ENCODE results near the gene GDF15.

GDF15 gene

DNA sequence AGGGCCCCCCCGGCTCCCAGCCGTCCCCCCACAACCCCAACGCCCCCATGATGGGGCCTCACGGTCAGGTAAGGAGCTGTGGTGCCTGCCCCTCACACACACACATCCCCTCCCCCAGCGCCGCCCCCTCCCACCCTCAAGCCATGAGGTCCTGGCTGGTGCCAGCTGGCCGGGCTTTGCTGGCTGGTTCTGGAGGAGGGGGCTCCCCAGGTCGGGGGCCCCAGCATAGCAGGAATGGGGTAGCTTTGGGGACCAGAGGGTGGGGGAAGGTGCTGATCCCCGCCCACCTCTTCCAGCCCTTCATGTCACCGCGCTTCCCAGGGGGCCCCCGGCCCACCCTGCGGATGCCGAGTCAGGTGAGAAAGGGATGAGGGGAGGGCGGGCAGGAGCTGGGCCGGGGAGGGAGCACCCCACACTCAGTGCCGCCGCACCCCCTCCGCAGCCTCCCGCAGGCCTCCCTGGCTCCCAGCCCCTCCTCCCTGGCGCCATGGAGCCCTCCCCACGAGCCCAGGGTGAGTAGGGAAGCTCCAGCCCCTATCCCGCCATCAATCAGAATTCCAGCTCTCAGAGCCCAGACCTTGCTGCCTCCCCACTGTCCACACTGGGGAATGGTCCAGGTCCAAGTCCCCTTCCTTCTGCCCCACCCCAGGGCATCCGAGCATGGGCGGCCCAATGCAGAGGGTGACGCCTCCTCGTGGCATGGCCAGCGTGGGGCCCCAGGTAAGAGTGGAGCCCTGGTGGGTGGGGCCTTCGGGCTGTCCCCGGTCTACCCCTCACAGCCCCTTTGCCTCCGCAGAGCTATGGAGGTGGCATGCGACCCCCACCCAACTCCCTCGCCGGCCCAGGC, 45.6 kb downstream of the GDF15 start:
- DNase-seq (ENCODE audit: low spot score) = no peak

DNA sequence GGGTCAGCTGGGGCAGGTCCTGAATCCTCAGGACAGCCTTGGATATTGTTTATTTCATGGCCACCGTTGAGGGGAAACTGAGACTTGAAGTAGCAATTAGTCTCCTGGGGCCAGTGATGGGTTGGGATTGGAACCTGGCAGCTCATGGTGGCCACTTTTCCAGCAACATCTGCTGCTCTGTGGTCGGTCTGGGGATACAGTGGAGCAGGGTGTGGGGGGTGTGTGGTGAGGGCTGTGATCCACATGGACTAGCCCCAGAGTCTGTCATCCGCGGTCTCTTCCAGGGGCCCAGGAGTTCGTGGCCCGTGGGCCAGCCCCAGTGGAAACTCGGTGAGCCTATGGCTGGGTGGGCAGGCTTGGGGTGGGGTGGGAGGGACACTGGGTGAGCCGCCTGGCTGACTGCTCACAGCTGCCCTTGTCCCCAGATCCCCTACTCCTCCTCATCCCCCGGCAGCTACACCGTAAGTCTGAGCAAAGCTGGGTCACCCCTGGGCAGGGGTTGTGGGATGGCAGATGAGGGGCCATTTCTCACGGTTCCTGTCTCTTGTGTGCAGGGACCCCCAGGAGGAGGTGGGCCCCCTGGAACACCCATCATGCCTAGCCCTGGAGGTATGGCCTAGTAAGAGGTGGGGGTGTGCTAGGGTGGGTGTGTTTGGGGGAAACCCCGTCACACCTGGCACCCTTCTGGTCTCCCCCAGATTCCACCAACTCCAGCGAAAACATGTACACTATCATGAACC, 46.5 kb downstream of the GDF15 start:
- no peak for DNase-seq (ENCODE audit: low spot score)

DNA sequence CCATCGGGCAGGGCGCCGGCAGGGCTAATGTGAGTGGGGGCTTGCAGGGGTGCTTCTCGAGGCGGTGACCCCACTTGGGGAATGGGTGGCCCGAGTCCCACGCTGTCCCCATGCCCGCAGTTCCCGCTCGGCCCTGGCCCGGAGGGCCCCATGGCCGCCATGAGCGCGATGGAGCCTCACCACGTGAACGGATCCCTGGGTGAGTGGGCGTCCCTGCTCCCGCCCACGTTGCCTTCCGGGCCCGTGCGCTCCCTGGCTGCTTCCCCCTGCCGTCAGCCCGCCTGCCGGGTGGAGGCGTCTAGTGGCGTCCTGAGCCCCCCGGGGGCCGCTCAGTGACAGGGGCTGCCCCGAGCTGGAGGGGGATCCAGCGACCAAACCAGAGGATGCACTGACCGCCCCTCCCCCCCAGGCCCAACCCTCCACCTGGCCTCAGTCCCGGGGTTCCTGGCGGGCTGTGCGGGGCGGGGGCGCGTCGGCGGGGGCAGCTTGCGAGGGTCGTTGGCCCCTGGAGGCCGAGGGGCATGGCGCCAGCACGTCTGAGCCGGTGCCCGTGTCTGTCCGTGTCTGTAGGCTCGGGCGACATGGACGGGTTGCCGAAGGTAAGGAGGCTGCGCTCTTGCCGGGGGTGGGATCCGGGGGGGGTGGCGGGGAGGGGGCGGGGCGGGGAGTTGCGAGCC, 47.2 kb downstream of the GDF15 start:
- DNase-seq (ENCODE audit: low spot score) = no peak

DNA sequence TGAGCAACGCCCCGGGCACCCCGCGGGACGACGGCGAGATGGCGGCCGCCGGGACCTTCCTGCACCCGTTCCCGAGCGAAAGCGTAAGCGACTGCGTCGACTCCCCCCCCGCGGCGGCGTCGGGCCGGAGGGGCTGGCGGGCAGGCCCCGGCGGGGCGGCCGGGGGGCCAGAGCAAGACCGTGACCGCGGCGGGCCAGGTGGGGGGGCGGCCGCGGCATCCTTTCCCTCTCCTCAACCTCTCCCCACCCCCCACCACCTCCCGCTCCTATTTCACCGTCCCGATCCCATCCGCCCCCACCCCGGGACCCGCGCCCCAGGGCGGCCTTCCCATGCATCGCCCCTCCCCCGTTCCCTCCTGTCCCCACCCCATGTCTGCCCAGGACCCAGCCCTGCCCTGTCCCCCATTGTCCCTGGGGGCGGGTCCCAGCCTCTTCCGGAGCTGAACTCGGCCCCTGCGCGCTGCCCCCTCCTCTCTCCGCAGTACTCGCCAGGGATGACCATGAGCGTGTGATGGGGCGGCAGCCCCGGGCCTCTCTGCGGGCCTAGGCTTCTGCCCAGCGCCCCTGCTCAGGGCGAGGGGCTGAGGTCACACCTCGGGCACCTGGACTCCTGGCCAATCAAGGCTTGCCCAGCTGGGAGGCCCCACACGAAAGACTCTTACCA, 47.9 kb downstream of the GDF15 start:
- no peak for DNase-seq (ENCODE audit: low spot score)

DNA sequence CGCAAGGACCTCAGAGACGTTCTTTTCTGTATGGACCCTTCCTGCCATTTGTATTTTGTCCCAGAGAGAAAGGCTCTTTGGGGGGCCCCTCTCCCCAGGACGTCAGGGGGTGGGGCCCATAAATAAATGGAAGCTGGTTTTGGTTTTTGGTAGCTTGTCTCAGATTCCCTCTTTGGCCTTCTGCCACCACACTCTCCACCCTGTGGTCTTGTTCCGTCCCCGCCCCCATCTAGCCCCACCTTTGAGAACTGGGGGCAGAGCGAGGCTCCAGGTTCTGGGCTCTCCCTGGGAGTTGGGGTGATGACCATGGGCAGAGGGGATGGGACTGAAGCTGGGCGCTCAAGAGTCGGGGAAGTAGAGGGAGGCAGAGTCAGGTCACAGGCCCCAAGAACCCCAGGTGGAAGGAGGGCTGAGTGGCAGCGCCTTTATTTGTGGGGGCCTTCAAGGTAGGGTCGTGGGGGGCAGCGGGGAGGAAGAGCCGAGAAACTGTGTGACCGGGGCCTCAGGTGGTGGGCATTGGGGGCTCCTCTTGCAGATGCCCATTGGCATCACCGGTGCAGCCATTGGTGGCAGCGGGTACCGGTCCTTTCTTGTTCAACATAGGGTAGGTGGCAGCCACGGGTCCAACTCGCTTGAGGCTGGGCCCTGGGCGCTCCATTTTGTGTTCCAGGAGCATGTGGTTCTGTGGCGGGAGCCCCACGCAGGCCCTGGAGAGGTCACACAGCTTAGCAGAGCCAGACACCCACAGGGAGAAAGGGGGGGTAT, 48.6 kb downstream of the GDF15 start:
- DNase-seq (ENCODE audit: low spot score) = no peak

DNA sequence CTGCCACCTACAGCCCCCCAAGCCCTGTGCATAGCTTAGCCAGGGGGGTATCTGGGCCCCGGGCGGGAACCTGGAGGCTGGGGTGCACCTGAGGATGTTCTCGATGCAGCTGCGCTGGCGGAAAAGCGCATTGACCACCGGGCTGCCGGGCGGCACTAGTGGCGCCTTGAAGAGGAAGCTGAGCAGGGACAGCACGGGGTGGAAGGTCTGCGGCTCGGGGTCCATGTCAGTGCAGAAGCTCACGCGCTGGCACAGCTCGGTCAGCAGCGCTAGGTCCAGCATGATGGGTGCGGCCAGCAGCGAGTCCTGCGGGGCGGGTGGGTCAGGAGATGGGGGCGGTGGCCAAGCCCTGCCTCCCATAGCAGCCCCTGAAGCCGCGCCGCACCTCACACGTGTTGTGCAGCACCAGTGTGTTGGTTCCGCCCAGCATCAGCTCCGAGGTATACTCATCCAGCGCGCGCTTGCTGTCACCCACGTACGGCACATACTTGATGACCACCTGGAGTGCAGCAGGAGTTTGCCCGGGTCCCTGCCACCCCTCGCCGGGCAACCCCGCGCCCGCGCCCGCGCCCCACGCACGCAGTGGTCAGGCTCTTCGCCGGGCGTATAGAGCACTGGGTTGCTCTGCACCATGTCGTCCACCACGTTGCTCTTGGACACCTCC, 49.4 kb downstream of the GDF15 start:
- no peak for DNase-seq (ENCODE audit: low spot score)

DNA sequence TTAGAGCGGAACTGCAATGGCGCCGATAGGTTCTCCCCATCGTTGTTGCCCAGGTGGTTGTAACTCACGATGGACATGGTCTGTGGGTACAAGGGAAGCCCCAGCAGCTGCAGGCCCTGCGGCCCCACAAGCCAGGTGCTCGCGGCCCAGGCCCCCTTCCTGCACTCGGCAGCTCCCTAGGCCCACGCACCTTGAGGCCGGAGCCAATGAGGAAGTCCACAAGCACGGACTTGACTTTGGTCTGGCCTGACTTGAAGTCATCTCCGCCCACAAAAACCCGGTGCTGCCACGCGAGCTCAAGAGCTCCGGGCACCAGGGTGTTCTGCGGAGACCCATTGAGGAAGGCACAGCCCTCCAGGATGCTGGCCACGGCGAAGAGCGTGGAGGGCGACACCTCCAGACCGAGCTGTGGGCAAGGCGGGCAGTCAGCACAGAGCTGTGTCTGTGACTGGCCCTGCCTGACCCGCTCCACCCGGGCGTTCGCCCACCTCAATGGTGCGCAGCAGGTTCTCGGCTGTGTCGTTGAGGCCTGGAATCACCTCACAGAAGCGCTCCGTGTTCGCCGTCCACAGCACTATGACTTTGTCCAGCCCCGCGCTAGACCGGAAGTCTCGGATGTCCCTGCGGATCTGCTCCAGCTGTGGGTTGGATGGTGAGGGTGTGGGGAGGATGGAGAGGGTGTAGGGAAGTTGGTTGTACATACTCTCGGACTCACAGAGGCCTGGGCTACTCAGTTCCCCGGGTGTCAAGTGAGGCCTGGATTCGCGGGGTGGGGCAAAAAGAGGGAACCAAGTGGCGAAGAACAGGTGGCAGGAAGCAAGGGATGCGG, 50.1 kb downstream of the GDF15 start:
- DNase-seq (ENCODE audit: low spot score) = no peak

DNA sequence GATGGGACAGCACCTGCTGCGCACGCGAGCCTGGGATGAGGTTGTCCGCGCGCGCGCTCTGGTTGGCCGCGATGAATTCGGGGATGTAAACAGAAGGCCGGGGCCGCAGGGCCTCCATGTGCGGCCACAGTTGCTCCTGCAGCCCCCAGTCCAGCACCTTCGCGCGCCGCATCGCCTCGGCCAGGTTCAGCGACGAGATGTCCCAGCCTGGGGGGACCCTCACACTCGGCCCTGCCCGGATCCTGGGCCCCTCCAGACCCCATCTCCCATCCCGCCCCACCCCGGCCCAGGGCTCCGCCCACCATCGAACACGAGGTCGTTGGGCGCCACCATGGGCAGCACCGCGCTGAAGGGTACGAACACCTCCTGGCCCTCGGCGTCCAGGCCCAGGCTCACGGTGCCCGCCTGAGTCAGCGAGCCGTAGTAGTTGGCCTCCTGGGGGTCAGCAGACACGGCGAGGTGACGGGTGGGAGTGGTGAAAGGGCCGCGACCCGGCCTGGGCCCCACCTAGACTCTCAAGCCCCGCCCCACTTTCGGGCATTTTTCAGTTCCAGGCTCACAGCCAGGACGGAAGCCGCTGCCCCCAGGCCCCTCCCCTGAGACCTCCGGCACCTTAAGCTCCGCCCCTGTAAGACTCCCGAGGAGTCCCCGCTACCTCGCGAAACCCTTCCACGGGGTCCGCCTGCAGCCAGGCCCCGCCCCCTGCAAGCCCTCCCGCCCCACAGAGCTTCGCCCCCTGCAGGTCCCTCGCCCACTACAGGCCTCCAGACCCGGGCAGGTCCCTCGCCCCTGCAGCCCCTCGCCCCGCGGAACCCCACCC, 50.9 kb downstream of the GDF15 start:
- DNase-seq (ENCODE audit: low spot score) = peak; percentile 100

DNA sequence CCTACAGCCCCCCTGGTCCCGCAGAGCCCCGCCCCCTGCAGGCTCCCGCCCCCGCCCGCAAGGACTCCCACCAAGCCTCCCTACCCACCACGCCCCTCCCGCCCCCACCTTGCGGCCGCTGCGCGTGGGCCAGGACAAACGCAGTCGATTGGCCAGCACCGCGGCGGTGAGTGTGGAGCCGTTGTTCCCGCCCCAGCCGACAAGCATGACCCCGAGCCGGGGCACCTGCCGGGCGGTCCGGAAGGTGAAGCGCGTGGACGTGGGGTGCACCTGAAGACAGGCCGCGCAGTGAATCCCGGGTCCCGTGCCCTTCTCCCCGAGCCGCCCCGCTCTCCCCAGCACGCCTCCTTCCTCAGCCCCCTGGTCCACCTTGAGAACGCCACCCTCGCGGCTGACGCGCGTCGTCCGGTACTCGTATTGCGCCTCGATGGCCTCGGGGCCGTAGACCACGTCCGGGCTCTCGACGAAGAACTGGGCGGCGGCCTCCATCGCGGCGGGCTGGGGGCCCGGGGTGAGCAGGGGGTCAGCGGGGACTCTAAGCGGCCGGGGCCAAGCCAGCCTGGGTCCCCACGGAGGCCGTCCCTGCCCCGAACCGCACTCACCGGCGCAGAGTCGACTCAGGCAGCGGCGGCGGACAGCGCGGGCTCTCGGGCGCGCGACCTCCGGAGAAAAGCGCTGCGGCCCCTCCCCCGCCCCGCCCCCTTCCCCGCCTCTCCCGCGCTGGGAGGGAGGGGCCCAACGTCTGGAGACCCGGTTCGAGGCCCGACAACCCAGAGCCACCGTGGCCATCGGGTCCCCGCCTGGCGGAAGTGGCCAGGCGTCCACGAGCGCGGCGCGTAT, 51.8 kb downstream of the GDF15 start, which contains the start of gene ISYNA1:
TSS of gene ISYNA1 (minus strand) at position 643 of the 840 bp plus-strand sequence. CDS start at position 489, 154 bp downstream.
- no peak for DNase-seq (ENCODE audit: low spot score)

DNA sequence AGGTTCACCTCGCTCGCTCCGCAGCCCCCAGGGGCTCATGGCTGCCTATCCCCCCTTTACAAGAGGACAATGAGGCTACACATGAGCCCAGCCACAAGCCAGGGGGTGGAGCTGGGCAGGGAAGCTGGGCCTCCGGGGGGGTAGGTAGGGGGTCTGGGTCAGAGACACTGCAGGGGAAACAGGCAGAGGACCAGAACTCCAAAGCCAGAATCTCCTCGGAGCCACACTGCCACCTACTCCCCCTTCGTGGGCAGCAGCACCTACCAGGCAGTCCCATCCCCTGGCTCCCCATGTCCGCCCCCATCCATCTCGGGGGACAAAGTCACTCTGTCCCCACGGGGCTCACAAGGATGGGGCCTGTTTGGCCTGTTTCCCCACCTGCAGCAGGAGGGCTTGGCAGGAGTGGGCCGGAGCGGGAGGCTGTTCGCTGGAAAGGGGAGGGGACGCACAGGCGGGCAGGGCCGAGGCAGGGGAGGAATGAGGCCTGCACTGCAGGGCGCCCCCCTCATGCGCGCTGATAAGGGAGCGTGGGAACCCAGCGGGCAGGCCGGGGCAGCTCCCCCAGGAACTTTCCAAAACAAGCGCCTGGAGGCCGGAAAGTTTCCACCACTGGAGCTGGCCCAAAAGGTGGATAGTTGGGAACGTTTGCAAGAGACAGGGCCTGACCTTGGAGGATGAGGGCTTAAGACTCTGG, 52.5 kb downstream of the GDF15 start:
- DNase-seq (ENCODE audit: low spot score) = no peak
